Measurements from ENCODE around the gene KIFAP3.

DNA sequence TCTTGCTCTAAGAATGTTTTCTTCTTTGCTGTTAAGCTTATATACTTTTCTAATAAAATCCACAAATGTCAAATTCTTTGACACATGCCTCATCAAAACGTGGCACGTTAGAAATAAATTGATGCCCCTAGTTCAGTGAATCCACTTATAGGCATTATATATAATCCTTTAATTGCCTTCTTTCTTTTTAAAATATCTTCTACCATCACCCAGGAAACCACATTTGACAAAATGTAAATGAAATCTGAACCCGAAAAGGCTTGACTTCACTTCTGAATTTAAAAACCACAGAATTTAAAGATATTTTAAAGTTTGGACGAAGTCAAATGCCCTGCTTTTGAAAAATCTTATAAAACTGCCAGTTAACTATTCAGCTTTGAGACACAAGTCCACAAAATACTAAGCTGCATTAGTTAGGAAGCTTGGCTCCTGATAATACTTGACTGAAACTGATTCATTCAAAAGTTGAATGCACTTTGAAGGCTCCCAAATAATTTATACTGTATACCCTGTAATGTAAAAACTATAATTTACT, 22.4 kb upstream of the KIFAP3 start:
- TF ChIP-seq, protein P1, sequence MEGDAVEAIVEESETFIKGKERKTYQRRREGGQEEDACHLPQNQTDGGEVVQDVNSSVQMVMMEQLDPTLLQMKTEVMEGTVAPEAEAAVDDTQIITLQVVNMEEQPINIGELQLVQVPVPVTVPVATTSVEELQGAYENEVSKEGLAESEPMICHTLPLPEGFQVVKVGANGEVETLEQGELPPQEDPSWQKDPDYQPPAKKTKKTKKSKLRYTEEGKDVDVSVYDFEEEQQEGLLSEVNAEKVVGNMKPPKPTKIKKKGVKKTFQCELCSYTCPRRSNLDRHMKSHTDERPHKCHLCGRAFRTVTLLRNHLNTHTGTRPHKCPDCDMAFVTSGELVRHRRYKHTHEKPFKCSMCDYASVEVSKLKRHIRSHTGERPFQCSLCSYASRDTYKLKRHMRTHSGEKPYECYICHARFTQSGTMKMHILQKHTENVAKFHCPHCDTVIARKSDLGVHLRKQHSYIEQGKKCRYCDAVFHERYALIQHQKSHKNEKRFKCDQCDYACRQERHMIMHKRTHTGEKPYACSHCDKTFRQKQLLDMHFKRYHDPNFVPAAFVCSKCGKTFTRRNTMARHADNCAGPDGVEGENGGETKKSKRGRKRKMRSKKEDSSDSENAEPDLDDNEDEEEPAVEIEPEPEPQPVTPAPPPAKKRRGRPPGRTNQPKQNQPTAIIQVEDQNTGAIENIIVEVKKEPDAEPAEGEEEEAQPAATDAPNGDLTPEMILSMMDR (IDR thresholded peaks at IDR 0.05), result no peak
- TF ChIP-seq POLR2A (IDR thresholded peaks at IDR 0.05), result no peak
